VCaP (cell line): ENCODE data around the gene DOCK8.

Source experiments
- H3K27ac ChIP-seq: fragments of 450-650 bp; 2 replicates; pipeline ENCODE4 v1.5.1; 2017
- CTCF ChIP-seq: fragments of 450-650 bp; conservative IDR thresholded peaks from 2 replicates; pipeline ENCODE4 v1.5.1; 2017; ENCODE audit warnings: mild to moderate bottlenecking, moderate library complexity

DOCK8 gene

DNA sequence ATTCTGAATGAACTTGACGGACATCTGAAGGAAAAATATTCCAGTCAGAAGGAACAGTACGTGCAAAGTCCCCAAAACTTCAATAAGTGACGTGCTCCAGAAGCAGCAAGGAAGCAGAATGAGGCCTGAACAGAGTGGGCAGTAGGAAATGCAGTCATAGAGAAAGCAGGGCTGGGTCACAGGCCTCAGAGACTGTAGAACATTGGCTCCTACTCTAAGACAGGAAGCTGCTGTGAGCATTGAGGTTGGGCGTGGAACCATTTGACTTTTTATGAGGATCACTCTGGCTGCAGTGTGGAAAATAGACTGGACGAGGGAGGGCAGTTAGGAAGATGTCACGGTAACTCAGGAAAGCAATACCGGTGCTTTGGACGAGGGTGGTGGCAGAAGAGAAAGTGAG, 64.0 kb downstream of the DOCK8 start:
- TF ChIP-seq CTCF = no peak
- H3K27ac ChIP-seq = no peak overlapping the region

DNA sequence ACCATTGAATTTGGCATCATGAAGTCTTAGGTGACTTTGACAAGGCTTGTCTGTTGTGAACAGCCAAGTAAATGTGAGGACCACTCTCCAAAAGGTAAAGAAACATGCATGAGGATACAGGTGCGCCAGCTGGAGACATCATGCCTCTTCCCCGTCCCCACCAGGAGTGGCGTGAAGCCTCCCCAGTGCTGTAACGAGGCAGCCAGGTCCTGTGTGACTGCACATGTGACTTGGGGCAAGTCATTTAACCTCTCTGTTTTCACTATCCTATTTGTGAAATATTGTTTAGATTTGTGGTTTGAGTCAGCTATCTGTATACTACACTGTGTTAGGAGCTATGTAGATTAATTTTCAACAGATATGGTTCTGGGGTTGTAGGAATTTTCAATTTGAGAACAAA, 65.0 kb downstream of the DOCK8 start:
- H3K27ac ChIP-seq = no peak overlapping the region

GRCh38 chr9:281741-282645, 67.3 kb downstream of the DOCK8 start:
- TF ChIP-seq CTCF = no peak
- H3K27ac ChIP-seq = no peak overlapping the region

More for the DNA sequence above, 65.0 kb downstream of the DOCK8 start:
- TF ChIP-seq CTCF = no peak

GRCh38 chr9:286071-286740, 71.5 kb downstream of the DOCK8 start:
- H3K27ac ChIP-seq = no peak overlapping the region
- no peak for TF ChIP-seq CTCF

GRCh38 chr9:289121-289520, 74.5 kb downstream of the DOCK8 start:
- TF ChIP-seq CTCF = no peak
- H3K27ac ChIP-seq = no peak overlapping the region

DNA sequence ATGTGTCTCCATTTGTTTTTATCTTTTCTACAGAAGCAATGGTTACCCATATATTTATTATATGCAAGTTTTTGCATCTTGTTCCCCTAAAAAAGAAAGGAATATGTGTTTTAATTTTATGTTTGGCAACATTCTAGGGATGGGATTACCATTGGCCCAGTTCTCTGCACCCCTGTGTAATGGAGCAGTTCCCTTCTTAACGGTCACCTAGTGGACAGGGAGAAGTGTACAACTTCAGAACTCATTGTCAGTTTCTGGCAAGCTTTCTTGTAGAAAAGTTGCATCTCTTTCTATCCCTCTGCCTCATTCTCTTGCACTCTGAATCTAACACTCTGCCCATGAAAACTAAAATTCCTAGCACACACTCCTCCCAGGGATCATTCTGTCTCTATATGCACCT, 78.2 kb downstream of the DOCK8 start:
- H3K27ac ChIP-seq = no peak overlapping the region
- no peak; the same call in 1 of the 2 replicates for TF ChIP-seq CTCF

GRCh38 chr9:295576-295975, 80.9 kb downstream of the DOCK8 start:
- no peak overlapping the region for H3K27ac ChIP-seq
- TF ChIP-seq CTCF = no peak
